Suprapubic skin (tissue), 4 donors: ENCODE results near the gene KIF6.

ENCODE experiments used
- CTCF ChIP-seq, 2 donors: fragments of 200-600 bp in 1 of 2; fragments of 450-650 bp in 1 of 2; sonication (generic) in 1 of 2; IDR thresholded peaks; one replicate each; pipeline ENCODE4 v1.5.1; 2016 to 2019; ENCODE audit warnings: antibody characterized with exemption in 2 of 2, mild to moderate bottlenecking in 1 of 2, moderate library complexity in 1 of 2
- EP300 ChIP-seq: sonication (generic); formaldehyde crosslinking; IDR thresholded peaks from one replicate; pipeline ENCODE4 v1.6.1; 2017; ENCODE audit warnings: antibody characterized with exemption
- POLR2A ChIP-seq, 2 donors: fragments of 450-650 bp; IDR thresholded peaks; one replicate each; pipeline ENCODE4 v1.6.1; 2017; ENCODE audit warnings: antibody characterized with exemption in 2 of 2, mild to moderate bottlenecking in 2 of 2, moderate library complexity in 2 of 2
- POLR2AphosphoS5 ChIP-seq, 3 donors: sonication (generic); formaldehyde crosslinking; IDR thresholded peaks; one replicate each; pipeline ENCODE4 v1.6.1; 2017; ENCODE audit warnings: antibody characterized with exemption in 3 of 3

DNA sequence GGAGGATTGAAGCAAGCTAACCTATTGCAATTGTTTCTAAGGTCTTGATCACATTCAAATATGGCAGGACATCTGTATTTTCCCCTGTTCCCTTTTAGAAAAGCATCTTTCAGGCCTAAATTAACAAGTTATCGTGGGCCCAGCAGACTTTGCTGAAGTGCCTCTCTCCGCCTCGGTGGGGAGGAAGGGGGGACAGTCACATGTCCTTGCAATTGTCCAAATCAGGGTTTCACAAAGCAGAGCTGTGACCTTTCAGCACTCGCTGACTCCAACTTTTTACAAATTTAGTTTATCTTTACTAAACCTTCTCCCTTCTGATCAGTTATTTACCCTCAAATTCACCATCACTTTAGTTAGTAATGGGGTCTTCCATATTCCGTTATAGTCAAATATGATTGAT lies 328.4 kb downstream of the KIF6 start:
- TF ChIP-seq CTCF (IDR thresholded peaks at IDR 0.05) (no peak), POLR2AphosphoS5 (IDR thresholded peaks at IDR 0.05) (no peak), POLR2A (IDR thresholded peaks at IDR 0.05) (no peak), EP300 (no peak)
